Cardiac muscle cell (in vitro differentiated cells and primary cell): ENCODE results near the gene PTPRK. TPM values are rescaled to one million over a fixed set of nuclear protein-coding genes. Genes with fewer than 3 reads are reported as not detected.

Experiments used
- DNase-seq, 2 donors: peaks; one replicate each; pipeline versions ENCODE4 v3.0.0 to v3.0.0-alpha.2; 2010 to 2017; ENCODE audit warnings: low read depth in 1 of 2, low spot score in 1 of 2
- H3K27ac ChIP-seq: fragments of 200-600 bp; sonication (generic); 2 replicates; pipeline ENCODE4 v1.5.1; 2016
- H3K27me3 ChIP-seq: fragments of 200-600 bp; sonication (generic); 2 replicates; pipeline ENCODE4 v1.6.0; 2016; ENCODE audit warnings: control low read depth
- H3K36me3 ChIP-seq: fragments of 200-600 bp; sonication (generic); 2 replicates; pipeline ENCODE4 v1.5.1; 2016; ENCODE audit warnings: control low read depth
- H3K4me1 ChIP-seq: fragments of 200-600 bp; sonication (generic); 2 replicates; pipeline ENCODE4 v1.8.1; 2017; ENCODE audit warnings: low read depth, mild to moderate bottlenecking, mixed run types
- H3K4me3 ChIP-seq: fragments of 200-600 bp; sonication (generic); 2 replicates; pipeline ENCODE4 v1.5.1; 2016; ENCODE audit warnings: mild to moderate bottlenecking
- H3K9me3 ChIP-seq: fragments of 200-600 bp; sonication (generic); 2 replicates; pipeline ENCODE4 v1.5.1; 2017; ENCODE audit warnings: low read depth, mild to moderate bottlenecking, control low read depth
- CTCF ChIP-seq: IDR thresholded peaks from 2 replicates; pipeline ENCODE4 v1.5.1; 2012; ENCODE audit warnings: low read depth, mild to moderate bottlenecking, low read length
- polyA plus RNA-seq: library from polyadenylated mRNA; unstranded; fragments of >200 nt; fragmentation: Nextera tagmentation; extraction: Ambion mirVana; gene quantifications from 2 replicates; pipeline ENCODE4 v1.2.1, GENCODE V29; 2016
- total RNA-seq: library from RNA; depleted of rRNA; stranded (reverse); fragments of >200 nt; gene quantifications from 2 replicates; pipeline ENCODE4 v1.2.3, GENCODE V29; 2016

PTPRK gene
- total and polyA plus RNA-seq, 2 experiments from 2014 or later, result 48.3 to 73.1 TPM

DNA sequence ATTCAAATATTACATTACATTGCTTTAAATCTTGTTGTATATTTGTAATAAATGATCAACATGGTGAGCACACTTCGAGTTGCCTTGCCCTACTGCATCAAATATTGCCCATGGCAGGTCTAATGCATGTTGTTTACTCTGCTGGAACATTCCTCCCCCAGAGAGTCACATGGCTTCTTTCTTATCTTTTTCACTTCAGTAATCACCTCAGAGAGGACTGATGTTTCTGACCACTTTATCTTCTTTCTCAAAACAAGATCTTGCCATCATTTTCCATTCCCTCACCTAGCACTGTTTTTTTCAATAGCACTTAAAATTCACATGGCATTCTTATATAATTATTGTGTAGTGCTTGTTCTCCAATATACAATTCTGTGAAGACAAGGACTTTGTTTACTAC is 376.1 kb downstream of the PTPRK start:
- H3K27ac ChIP-seq, result peak overlapping the region; percentile 69
- DNase-seq, result peak in 1 of 2 donors; percentile 4
- TF ChIP-seq CTCF, result no peak
- H3K4me1 ChIP-seq, result peaks cover 19% of the 10 kb centered on the region
- no peaks in the 10 kb centered on the region for H3K36me3 ChIP-seq
- H3K4me3 ChIP-seq, result no peak overlapping the region
- no peaks in the 10 kb centered on the region for H3K27me3 ChIP-seq
- H3K9me3 ChIP-seq, result no peaks in the 10 kb centered on the region

DNA sequence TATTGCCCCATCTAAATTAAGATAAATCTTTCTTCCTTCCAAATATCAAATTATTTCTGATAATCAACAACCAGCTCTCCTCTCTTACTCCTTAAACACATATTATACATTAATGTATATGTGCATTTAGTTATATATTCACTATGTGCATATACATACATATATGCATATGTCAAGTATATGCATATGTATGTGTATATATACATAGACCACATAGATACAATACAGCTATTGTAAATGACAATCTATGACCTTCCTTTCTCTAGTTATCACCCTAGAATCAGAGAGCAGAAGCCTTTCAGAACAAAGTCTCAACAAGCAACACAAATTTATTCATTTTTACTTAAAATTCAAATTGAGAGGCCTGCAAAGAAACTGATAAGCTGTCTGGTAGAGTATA is 378.5 kb downstream of the PTPRK start:
- H3K9me3 ChIP-seq, result no peaks in the 10 kb centered on the region
- H3K4me1 ChIP-seq, result peaks cover 25% of the 10 kb centered on the region
- TF ChIP-seq CTCF, result no peak
- H3K27me3 ChIP-seq, result no peaks in the 10 kb centered on the region
- H3K27ac ChIP-seq, result no peak overlapping the region
- H3K4me3 ChIP-seq, result no peak overlapping the region
- no peaks in the 10 kb centered on the region for H3K36me3 ChIP-seq
- DNase-seq, result no peak

DNA sequence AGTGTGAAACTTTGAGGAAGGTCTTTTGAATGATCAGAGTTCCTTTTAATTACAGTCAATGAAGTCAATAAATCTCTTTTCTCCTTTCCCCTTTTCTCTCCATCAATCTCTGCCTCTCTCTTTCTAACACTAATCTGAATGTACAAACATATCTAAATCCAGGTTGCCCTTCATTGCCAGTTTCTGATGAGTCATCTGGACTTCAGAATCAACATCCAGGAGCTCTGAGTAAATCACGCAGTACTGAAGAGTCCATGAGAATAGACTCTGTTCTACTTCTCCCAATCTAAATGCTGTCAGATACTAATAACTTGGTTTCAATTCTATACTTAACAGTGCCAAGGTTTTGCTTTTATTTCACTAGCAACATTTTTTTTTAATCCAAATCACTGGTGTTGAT is 380.9 kb downstream of the PTPRK start:
- H3K36me3 ChIP-seq, result no peaks in the 10 kb centered on the region
- no peaks in the 10 kb centered on the region for H3K9me3 ChIP-seq
- peak overlapping the region; percentile 29 for H3K27ac ChIP-seq
- DNase-seq, result peak in 1 of 2 donors; percentile 41
- H3K4me1 ChIP-seq, result peaks cover 20% of the 10 kb centered on the region
- no peaks in the 10 kb centered on the region for H3K27me3 ChIP-seq
- no peak for TF ChIP-seq CTCF
- H3K4me3 ChIP-seq, result no peak overlapping the region

GRCh38 chr6:128138694-128139093 is 381.7 kb downstream of the PTPRK start:
- Histone ChIP-seq H3K9me3 (no peaks in the 10 kb centered on the region), H3K27ac (no peak overlapping the region), H3K4me1 (peaks cover 13% of the 10 kb centered on the region), H3K4me3 (no peak overlapping the region), H3K36me3 (no peaks in the 10 kb centered on the region), H3K27me3 (no peaks in the 10 kb centered on the region)
- no peak for TF ChIP-seq CTCF
- no peak for DNase-seq

DNA sequence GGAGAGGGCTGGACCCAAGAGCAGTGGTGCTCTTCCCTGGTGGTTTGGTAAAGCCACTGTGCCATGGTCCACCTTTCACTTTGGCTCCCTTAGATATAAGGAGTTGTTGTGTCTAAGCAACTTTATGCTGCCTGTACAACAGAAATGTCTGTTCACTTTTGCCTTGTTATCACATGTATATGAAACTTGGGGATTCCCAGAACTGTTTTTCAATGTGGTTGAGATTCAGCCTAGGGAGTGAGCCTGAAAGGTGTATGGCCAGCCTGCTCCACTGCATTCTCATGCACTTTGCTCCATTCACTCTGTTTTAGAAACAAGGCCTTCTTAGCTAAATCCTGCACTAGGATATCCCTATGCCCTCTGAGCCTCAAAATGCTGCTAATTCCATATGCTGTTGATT is 385.1 kb downstream of the PTPRK start:
- H3K4me3 ChIP-seq, result no peak overlapping the region
- no peaks in the 10 kb centered on the region for H3K27me3 ChIP-seq
- H3K4me1 ChIP-seq, result peaks cover 13% of the 10 kb centered on the region
- DNase-seq, result no peak
- H3K27ac ChIP-seq, result no peak overlapping the region
- no peaks in the 10 kb centered on the region for H3K36me3 ChIP-seq
- no peak for TF ChIP-seq CTCF
- H3K9me3 ChIP-seq, result no peaks in the 10 kb centered on the region

DNA sequence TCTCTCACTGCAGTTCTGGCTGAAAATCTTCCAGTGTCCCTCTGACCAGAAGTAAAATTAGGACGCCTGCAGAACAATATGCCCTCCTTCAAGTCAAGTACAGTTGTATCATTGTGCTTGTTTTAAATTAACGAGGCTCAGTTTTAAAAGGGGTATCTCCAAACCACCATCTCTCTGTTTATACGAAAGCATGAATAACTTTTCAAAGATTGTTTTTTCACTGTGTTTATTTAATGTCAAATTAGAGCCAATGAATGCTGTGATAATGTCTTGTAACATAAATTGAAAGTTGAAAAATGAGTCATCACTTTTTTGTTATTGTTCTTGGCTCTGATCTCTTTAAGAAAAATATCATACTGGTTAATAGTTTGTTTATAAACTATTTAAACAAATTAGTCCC is 388.8 kb downstream of the PTPRK start:
- Histone ChIP-seq H3K4me1 (no peaks in the 10 kb centered on the region), H3K27me3 (no peaks in the 10 kb centered on the region), H3K9me3 (no peaks in the 10 kb centered on the region), H3K27ac (peak overlapping the region; percentile 13), H3K36me3 (no peaks in the 10 kb centered on the region), H3K4me3 (no peak overlapping the region)
- no peak for DNase-seq
- TF ChIP-seq CTCF, result no peak
